Measurements from ENCODE around the gene RPL11.
"Not testable (repeated sequence)": the region's sequence is repeated elsewhere in the genome, so short reads cannot be mapped to it uniquely, and the experiment has no call there.

The RPL11 gene

DNA sequence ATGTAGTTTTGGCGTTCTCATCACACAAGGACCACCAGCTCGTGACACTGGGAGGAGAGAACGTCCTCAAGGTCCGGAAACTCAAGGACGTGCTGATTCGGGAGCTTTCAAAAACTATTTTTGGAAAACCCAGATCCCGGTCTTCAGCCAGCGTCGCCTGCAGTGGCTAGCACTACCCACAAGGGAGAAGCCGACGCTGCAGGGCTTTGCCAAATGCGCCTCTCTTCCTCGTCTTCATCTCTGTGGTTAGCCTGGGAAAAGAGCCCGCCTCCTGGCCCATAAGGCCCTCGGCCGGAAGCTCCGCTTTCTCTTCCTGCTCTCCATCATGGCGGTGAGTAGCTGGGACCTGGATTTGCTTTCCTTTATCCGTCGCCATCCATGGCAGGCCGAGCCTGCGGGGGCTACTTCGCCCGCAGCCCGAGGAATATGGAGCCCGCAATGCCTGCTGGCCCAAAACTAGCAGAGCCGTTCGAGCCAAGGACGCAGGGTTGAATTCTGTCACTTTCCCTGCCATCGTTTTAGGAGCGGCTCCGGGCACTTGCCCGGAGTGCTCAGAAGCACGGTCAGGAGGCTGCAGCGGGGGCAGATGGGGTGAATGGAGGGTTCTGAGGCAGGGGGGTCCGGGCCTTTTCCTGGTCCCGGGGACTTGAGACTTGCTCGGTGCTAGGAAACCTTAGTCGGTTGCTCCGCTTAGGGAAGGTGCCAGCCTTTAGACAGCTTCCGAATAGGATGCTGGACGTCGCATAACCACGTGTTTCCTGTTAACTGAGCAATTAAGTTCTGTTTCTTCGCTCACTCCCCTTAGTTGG lies at the start of gene RPL11:
RPL11 (plus strand) TSS at position 308 of the 809 bp plus-strand sequence; CDS start at position 326, 18 bp downstream.
- peak; percentile 90 for FAIRE-seq

DNA sequence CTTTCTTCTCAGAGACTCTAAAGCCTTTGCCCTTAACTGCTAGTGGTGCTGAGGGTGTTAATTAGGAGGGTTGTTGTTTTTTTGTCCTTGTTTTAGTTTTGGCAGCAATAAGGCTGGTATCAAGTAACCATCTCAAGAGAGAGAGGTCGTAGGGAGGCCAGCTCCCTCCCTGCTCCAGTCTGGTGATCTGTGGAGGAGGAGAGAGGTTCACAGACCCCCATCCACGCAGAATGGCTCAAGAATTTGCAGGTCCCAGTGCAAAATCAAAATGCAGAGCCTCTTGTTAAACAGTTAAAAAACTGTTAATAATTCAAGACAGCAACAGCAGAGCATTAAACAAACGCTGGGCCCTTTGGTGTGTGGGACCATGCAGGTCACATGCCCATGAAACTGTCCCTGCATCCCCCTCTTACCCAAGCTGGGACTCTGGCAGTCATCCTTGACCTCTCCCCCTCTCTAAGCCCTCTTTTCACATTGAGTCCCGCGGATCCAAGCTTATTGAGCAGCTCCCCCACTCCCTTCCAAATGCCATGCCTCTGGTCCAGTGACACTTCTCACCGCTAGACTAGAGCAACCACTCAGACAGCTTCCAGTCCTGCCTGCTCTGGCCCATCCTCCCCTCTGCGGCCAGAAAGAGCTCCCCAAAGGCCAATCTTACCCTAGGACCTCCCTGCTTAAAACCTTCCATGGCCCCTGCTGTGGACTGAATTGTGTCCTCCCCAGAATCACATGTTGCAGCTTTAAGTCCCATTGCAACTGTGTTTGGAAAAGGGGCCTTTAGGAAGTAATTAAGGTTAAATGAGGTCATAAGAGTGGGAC lies 47.7 kb upstream of the RPL11 start:
- no peak for FAIRE-seq

DNA sequence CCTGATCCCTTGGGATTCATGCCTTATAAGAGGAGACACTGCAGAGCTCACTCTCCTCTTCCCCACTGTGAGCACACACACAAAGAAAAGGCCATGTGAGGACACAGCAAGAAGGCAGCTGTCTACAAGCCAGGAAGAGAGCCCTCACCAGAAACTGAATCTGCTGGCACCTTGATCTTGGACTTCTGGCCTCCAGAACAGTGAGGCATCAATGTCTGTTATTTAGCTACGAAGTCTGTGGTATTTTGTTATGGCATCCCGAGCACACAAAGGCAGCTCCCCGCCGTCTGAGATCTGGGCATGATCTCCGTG lies 47.1 kb upstream of the RPL11 start:
- FAIRE-seq: no peak

DNA sequence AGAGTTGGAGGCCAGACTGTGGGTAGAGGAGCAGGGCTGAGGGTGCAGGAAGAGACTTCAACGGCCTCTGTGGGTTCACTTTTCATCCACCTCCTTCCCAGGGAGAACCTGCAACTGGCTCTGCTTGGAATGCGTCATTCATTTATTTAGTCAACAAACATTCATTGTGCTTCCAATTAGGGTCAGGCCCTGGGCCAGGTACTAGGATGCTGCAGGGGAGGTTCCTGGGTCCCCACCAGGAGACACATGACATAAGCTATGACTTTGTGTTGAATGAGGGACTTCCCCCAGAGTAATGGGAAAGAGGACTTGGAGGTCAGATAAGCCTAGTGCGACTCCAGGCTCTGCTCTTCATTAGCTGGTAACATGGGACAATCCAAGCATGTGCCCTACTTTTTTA lies 46.3 kb upstream of the RPL11 start:
- no peak for FAIRE-seq

DNA sequence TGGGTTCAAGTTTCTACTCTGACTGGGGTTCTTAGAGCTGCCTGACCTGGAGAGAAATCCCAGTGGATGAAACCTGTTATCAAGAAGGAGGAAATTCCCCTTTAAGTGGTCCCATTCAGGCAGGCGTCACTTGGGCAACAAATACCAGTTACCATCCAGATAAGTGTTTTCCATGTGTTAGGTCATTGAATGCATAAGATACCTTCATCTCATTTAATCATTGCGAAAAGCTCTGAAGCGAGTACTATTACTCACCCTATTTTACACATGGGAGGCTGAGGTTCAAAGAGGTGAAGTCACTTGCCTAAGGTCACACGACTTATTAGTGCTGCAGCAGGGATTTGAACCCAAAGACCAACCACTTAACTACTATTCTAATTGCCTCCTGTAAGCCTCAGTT lies 45.5 kb upstream of the RPL11 start:
- no peak for FAIRE-seq

DNA sequence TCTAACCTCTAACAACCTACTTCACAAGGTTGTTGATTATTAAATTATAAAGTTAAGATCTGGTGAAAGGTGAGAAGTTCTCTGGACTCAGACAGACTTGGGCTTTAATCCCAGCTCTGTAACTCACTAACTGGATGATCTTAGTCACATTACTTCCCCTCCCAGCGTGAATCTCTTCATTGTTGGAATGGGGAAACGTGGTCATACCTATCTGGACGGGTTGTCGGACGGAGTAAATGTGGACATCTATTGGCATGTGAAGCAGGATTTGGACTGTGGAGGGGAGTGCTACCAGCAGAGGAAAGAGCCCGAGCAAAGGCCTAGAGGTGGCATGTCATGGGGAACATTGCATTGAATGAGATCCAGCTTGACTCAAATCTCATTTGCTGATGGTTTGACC lies 45.1 kb upstream of the RPL11 start:
- no peak for FAIRE-seq

DNA sequence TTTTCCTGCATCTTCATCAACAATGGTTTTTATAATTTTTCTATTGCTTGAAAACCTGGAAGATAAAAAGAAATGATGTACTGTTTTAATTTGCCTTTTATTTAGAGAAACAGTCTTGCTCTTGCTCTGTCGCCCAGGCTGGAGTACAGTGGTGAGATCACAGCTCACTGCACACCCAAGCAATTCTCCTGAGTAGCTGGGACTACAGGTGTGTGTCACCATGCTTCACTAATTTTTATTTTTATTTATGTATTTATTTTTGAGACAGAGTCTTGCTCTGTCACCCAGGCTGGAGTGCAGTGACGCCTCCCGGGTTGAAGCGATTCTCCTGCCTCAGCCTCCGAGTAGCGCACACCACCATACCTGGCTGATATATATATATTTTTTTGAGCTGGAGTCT lies 43.0 kb upstream of the RPL11 start:
- FAIRE-seq: no peak

DNA sequence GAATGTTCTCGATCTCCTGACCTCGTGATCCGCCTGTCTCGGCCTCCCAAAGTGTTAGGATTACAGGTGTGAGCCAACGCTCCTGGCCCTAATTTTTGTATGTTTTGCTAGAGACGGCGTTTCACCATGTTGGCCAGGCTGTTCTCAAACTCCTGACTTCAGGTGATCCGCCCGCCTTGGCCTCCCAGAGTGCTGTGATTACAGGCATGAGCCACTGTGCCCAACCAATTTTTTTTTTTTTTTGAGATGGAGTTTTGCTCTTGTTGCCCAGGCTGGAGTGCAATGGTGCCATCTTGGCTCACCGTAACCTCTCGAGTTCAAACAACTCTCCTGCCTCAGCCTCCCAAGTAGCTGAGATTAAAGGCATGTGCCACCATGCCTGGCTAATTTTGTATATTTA lies 42.4 kb upstream of the RPL11 start:
- FAIRE-seq: not testable (repeated sequence)

DNA sequence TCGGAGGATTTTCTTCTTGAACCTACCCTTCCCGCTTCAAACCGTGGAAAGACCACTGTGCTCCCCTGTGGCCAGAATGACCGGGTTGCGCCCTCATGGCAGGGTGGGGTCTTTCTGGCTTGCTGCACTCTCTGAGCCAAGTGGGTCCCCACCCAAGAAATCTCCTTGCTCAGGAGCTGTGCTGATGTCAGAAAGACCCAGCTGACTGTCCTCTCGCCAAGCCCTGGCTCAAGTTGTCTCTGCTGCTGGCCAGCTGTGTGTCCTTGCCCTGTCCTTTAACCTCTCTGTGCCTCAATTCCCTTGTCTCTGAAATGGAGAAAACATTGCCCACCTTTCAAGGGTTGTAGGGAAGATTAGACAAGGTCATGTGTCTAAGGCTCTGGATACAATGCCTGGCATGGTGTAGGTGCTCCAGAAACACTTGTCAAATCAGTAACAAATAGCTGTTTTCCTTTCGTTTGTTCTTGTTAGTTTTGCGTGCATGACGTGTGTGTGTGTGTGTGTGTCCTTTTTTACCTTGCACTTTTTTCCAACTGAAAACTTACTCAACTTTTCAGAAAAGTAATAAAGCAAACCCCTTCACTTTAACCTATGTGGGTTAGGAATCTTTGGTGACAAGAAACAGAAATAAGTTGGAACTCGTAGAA lies 41.1 kb upstream of the RPL11 start:
- no peak for FAIRE-seq

DNA sequence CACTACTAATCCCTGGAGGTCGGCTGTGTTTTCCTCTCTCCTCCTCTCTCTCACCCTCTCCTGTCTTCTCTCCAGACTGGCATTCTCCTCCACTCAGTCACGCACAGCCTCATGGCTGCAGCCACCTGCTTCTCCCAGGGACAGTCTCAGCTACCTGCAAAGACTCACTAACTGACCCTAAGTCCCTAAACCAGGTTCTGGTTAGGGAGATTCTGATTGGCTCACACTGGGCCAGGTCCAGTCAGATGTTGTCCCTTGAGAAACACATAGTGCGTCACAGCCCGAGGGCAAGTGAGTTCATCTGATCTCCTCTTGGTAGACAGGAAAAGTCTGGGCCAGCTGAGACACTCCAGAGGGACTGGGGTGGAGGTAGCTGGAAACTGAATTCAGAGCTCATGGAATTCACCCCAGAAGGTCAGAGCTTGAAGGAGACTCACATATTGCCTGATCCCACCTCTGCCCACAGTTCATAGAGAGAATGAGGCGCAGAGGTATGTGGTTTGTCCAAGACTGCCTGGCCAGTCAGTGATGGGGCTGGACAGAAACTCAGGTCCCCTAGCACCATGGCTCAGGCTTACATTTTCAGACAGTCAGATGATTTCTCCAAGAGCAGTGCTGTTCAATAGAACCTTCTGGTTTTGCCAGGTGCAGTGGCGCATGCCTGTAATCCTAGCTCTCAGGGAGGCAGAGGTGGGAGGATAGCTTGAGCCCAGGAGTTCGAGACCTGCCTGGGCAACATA lies 40.4 kb upstream of the RPL11 start:
- FAIRE-seq: no peak

DNA sequence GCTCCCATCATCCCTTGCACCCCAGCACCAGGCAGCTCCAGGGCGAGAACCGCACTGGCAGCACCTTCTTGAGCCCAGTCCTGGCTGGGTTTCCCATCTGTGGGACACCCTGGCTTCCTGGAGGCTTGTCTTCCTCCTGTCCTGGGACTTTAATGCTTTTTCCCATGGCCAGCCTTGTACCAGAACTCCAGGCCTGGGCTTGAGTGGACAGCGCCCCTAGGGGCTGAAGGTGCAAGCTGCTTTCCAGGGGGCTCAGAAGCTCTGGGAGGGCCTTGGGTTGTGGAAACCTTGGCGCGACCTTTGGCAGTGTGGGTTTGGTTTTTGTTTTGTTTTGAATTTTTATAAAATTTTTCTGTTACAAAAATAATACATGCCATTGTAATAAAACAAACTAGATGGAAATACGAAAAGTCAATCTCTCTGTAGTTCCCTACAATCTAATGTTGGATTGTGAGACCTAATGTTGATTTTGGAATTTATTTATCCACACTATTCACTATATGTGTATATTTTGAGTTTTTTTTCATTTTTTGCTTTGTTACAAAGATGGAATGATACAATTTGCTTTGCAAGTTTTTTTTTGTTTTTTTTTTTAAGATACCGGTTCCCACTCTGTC lies 33.8 kb upstream of the RPL11 start:
- no peak for FAIRE-seq

DNA sequence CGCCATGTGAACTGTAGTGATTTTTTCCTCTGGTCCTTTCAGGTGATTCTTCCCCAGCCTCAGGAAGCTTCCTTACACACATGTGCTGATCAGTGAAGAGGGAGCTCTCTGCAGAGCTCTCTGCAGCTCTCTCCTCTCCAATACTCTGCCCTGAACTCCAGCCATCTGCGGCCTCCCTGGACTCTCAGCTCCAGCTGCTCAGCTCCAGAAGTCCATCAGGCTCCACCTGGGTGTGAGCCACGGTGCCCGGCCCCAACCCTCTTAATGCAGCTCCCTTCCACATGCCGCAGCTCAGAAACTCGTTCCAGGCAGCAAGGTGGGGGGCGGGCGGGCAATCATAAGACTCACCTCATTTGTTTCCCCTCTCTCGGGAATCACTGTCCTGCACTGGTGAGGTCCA lies 30.9 kb upstream of the RPL11 start:
- no peak for FAIRE-seq

DNA sequence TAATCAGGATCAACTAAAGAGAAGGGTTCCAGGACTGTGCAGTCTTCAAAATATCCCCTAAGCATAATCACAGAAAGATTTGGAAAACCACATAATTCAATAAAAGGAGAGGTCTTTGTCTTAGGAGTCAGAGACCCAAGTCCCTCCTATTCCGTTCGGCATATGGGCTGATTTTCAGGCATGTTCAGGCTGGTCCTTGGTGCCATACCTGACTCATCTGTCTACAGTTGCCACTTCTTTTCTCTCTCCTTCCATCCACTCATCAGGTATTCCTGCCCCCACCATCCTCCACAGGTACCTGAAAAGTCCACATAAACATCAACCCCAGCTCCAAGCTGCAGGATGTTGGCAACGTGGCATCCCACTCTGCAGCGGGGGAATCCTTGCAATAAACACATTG lies 29.7 kb upstream of the RPL11 start:
- no peak for FAIRE-seq

DNA sequence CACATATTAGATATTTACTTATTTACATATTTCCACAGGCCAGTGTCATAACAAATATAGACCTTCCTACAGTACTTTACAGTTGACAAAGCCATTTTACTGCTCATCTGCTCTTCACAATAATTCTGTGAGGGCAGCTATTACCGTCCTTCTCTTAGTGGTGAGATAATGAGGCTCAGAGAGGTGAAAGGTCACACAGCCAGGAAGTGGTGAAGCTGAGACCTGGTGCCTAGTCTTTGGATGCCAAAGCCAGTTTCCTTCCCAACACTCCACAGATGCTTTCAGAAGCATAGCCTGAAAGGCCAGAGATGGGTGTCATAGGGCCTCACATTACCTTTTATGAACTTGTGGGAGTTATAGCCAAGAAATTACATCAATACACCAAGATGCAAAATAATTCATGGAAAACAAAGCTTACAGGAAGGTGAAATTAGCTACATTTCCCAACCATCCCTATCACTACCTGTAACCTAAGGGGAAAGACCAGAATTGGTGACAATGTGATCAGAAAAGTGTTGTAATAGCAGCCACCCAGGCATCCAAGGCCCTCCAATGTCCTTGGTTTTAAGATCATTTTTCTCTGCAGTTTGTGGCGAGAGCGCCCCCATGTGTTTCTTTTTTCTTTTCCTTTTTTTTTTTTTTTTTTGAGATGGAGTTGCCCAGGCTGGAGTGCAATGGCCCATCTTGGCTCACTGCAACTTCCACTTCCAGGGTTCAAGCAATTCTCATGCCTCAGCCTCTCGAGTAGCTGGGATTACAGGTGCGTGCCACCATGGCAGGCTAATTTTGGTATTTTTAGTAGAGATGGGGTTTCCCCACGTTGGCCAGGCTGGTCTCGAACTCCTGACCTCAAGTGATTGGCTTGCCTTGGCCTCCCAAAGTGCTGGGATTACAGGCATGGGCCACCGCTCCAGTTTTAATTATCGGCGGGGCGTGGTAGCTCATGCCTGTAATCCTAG lies 26.5 kb upstream of the RPL11 start:
- no peak for FAIRE-seq

DNA sequence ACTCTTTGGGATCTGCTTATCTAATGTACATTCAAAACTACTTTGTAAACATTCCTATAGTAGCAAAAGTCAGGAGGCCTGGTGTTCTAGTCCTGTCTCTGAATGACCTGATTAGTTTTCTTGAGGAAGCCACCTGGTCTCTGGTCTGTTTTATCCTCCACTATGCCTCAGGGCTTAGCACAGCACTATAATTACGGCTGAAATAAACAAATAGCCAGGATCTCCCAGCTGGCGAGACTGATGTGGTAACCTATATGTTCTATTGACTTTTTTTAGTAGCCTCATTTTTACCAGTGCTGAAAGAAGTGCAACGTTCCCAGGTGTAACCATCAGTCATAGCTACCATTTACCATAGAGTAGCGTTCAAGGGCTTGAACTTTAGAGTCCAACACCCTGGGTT lies 24.2 kb upstream of the RPL11 start:
- FAIRE-seq: no peak

DNA sequence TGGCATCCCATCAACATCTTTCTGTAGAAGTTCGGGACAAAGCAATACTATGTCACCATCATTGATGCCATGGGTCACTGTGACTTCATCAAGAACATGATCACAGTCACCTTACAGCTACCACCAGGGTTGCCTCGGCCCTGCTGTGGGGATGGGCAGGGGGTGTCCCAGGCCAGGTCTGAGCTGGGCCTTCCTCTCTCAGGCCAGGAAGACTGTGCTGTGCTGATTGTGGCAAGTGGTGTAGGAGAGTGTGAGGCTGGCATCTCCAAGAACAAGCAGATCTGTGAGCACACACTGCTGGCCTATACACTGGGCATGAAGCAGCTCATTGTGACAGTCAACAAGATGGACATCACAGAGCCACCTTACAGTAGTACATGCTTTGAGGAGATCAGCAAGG lies 20.9 kb upstream of the RPL11 start:
- FAIRE-seq: no peak

DNA sequence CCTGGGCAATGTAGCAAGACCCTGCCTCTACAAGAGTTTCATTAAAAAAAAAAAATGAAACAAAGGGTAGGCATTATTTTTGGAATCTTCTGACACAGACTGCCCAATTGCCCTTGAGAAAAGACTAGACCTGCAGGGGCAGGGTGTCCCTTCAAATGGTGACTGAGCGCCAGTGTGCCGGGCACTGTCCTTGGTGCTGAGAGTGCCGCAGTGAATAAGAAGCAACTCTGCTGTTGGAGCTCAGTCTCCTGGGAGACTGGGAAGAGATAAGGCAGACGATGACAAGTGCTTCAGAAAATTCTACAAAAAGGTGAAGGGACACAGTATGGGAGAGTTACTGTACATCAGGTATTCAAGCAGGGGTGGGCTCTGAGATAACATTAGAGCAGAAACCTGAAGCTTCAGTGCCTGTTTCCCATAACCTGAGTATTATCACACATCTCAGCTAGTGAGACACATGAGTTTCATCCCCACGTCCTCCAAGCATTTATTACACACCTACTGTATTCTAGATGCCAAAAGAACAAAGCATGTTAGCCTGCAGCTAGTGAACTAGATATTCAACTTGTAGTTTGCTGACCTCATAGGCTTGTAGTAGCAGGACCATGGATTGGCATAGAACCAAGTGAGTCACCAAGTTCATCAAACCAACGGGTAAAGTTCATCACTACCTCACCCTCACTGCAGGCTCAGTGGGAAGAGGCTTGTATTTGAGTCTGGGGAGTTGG lies 18.4 kb upstream of the RPL11 start:
- no peak for FAIRE-seq

DNA sequence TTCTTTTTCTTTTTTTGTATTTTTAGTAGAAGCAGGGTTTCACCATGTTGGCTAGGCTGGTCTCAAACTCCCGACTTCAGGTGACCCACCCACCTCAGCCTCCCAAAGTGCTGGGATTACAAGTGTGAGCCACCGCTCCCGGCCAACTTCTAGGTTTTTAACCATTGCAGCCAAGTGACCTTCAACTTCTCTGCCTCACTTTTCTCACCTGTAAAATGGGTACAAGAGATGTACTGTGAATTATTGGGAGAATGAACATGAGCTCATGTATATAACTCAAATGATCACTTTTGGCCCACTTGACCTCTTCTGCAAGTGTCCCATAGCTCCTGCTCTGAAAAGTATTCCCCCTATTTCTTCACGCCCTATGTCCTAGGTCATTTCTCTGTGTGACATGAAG lies 11.8 kb upstream of the RPL11 start:
- FAIRE-seq: no peak

DNA sequence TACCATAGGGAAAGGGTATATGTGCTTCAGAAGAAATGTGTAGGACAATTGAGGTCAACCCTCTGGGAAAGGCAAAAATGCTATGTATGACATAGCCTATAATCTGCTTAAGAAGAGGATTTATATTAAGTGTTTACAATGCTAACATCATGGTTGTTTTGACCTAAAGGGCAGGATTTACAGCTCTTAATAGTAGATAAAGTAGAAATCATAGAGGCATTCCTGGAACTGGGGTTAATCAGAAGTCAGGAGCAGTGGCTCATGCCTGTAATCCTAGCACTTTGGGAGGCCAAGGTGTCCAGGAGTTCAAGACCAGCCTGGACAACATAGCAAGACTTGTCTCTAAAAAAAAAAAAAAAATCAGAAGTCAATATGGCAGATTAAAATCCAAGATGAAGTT lies 8.7 kb upstream of the RPL11 start:
- no peak for FAIRE-seq

DNA sequence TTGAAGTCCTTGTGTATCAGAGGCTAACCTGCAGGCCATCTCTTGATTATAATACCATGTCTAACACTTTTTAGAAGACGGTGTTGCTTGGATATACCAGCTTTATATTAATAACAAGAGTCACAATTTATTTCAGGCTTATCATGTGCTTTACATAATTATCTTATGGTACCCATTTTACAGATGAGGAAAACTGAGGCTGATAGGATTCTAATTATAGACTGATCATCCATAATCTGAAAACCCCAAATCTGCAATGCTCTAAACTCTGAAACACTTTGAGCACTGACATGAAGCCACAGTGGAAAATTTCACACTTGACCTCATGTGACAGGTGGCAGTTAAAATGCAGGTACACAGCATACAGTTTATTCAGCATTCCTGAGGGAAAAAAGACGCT lies 7.2 kb upstream of the RPL11 start:
- no peak for FAIRE-seq

DNA sequence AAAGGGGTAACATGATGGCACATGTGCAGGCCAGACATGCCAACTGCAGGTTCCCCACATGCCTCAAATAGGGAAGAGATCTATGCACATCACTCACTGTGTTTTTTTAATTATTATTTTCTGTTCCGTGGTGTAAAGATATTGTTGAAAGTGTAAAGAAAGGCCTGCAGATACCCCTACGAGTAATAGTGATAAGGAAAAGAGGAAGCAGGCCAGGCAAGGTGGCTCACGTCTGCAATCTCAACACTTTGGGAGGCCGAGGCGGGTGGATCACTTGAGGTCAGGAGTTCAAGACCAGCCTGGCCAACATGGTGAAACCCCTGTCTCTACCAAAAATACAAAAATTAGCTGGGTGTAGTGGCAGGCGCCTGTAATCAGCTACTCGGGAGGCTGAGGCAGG lies 6.4 kb upstream of the RPL11 start:
- FAIRE-seq: not testable (repeated sequence)
